ENCODE results near the gene TTC17. TPM values are rescaled to one million over a fixed set of nuclear protein-coding genes. Genes with fewer than 3 reads are reported as not detected.

The TTC17 gene
- total RNA-seq = 221 TPM

DNA sequence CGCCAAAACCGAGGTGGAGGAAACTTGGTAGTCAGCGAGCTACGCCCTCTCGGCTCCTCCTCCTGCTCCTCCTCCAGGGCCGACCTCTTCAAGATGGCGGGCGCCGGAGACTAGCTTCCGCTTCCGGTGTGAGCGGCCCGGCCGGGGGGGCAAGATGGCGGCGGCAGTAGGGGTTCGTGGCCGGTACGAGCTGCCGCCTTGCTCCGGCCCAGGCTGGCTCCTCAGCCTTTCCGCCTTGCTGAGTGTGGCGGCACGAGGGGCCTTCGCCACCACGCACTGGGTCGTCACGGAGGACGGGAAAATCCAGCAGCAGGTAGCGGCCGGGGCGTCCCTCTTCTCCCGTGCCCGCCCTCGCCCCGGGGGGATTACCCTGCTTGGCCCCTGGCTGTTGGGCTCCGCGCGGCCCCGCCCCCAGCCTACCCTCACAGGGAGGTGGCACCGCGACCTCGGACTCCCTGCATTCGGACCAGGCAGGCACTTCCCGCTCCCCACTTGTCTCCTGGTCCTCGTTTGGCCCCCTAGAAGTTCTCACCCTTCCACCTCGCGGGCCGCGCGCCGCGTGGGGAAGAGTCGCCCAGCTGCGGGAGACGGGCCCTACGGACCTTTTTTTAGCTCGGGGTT lies at the start of gene TTC17:
Gene TTC17 (plus strand): TSS at position 120 of the 621 bp plus-strand sequence. CDS start 35 bp downstream, at position 155.

DNA sequence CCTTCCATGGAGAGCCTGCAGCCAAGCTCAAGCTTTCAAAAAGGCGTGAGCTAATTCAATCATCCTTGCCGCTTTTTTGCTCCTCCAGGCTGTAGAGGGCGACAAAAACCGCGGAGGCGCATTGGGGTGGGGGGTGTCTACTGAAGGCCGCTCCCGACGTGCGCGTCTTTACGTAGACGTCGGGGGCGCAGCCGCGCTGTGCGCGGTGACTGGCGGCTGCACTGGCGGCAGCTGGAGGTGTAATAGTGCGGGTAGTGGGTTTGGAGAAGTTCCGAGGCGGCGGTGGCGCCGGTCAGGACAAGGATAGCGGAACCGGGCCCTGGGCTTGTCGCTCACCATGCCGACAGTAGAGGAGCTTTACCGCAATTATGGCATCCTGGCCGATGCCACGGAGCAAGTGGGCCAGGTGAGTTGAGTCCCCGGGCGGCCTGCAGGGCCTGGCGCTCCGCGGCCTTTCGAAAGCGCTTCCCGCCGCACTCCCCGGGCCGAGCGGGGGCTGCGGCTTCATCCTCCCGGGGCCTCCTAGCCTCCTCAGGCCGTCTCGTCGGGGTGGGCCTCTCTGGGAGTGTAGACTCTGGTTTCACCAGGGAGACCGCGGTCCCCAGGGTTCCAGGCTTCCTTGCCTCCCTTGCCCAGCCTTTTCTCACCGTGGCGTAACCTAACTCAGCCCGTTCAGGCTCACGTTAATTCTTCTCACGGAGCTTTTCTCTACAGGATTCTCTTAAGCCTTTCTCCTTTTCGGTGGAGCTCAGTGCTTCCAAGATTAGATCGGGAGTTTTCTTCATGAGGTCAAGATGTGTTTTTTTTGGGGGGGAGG lies 46.7 kb upstream of the TTC17 start, which contains the start of gene API5:
Gene API5 (plus strand): TSS at position 206 of the 817 bp plus-strand sequence. CDS start 132 bp downstream, at position 338.

Small RNAs within 50 kb of the gene (small RNA-seq; reads per million reads assigned to genes)
- not detected for gene RF00019 (ENCODE audit: low replicate concordance)
- gene RN7SKP287 (ENCODE audit: low replicate concordance) = not detected

Other genes with a start within 250 kb of the TTC17 start
- gene API5, start 46.9 kb upstream of the TTC17 start, total RNA-seq = 110 TPM

Measured in parietal lobe (tissue), 2 donors.